OCI-LY7 (cell line): ENCODE results near the gene TP53I11. TPM values are rescaled to one million over a fixed set of nuclear protein-coding genes. Genes with fewer than 3 reads are reported as not detected.
A peak's percentile ranks its signal among the peaks of the same experiment; 100 is the strongest.

Source experiments
- BruUV-seq: library from RNA; stranded (reverse); fragments of 400-500 nt; replicated peaks from 2 replicates; lab custom pipeline; 2021; lab: Mats Ljungman, UMichigan
- CTCF ChIA-PET: fragments of 300-600 bp; sonication (Branson Sonifier 250); formaldehyde crosslinking; loops from one replicate; lab custom pipeline; 2022; ENCODE audit warnings: antibody characterized with exemption; ENCODE audit not compliant: unreplicated experiment; lab: Charles Lee
- POLR2A ChIA-PET: fragments of 300-600 bp; sonication (Branson Sonifier 250); formaldehyde crosslinking; loops from one replicate; lab custom pipeline; 2022; ENCODE audit warnings: antibody characterized with exemption; lab: Charles Lee
- DNase-seq: peaks from one replicate; pipeline ENCODE4 v3.0.0-alpha.2; 2015; ENCODE audit warnings: low spot score
- H2AFZ ChIP-seq: fragments of 200-600 bp; sonication (generic), shearing (Covaris generic); 2 replicates; pipeline ENCODE4 v1.6.1; 2014; ENCODE audit warnings: mild to moderate bottlenecking, antibody characterized with exemption, low read length, moderate library complexity
- H3K27ac ChIP-seq: fragments of 200-600 bp; sonication (generic); 2 replicates; pipeline ENCODE4 v1.5.1; 2014; ENCODE audit warnings: mixed run types, low read depth, mild to moderate bottlenecking, moderate library complexity, low read length, inconsistent platforms; ENCODE audit not compliant: poor library complexity, severe bottlenecking
- H3K36me3 ChIP-seq: fragments of 200-600 bp; sonication (generic); 2 replicates; pipeline ENCODE4 v1.6.1; 2014; ENCODE audit warnings: mild to moderate bottlenecking, antibody characterized with exemption, low read length, moderate library complexity, mixed read lengths; ENCODE audit not compliant: insufficient read depth
- H3K4me1 ChIP-seq: fragments of 200-600 bp; sonication (generic); 2 replicates; pipeline ENCODE4 v1.5.1; 2014; ENCODE audit warnings: mild to moderate bottlenecking, low read length; ENCODE audit not compliant: insufficient read depth, poor library complexity, severe bottlenecking
- H3K4me2 ChIP-seq: fragments of 200-600 bp; sonication (generic); 2 replicates; pipeline ENCODE4 v1.6.1; 2014; ENCODE audit warnings: mild to moderate bottlenecking, low read length
- H3K4me3 ChIP-seq: fragments of 200-600 bp; sonication (generic); 2 replicates; pipeline ENCODE4 v1.5.1; 2014; ENCODE audit warnings: mild to moderate bottlenecking, low read depth, low read length; ENCODE audit not compliant: poor library complexity, severe bottlenecking
- H3K79me2 ChIP-seq: fragments of 200-600 bp; sonication (generic); 2 replicates; pipeline ENCODE4 v1.6.1; 2016; ENCODE audit warnings: low read depth, mild to moderate bottlenecking, low read length, moderate library complexity, mixed read lengths; ENCODE audit not compliant: insufficient read depth
- H3K9me2 ChIP-seq: fragments of 200-600 bp; sonication (generic); 2 replicates; pipeline ENCODE4 v1.6.1; 2016; ENCODE audit warnings: mild to moderate bottlenecking, low read length, mixed read lengths; ENCODE audit not compliant: insufficient read depth
- H3K9me3 ChIP-seq: fragments of 200-600 bp; sonication (generic); 2 replicates; pipeline ENCODE4 v1.6.1; 2014; ENCODE audit warnings: mild to moderate bottlenecking, mixed run types, low read length, mixed read lengths
- H4K20me1 ChIP-seq: fragments of 200-600 bp; sonication (generic); 2 replicates; pipeline ENCODE4 v1.6.1; 2014; ENCODE audit warnings: mild to moderate bottlenecking, antibody characterized with exemption, low read length, moderate library complexity, mixed read lengths; ENCODE audit not compliant: insufficient read depth
- CTCF ChIP-seq: fragments of 200-600 bp; sonication (generic); conservative IDR thresholded peaks from 2 replicates; pipeline ENCODE4 v1.5.1; 2014; ENCODE audit warnings: mild to moderate bottlenecking, antibody characterized with exemption, low read length, moderate library complexity, mixed read lengths
- EZH2phosphoT487 ChIP-seq: fragments of 200-600 bp; sonication (generic); IDR thresholded peaks from 2 replicates; pipeline ENCODE4 v1.6.1; 2018; ENCODE audit warnings: low read depth, borderline replicate concordance, mild to moderate bottlenecking, mixed run types, antibody characterized with exemption, low read length, moderate library complexity, mixed read lengths
- intact Hi-C: fragments of 100-400 bp; cut with micrococcal nuclease; formaldehyde crosslinking; loops from one replicate; pipeline ENCODE4 v1.10.0; 2022; ENCODE audit not compliant: unreplicated experiment
- total RNA-seq, 2 experiments: library from RNA; depleted of rRNA in 1 of 2; stranded (reverse); fragments of >200 nt in 1 of 2; shearing (Covaris generic) in 1 of 2; gene quantifications; 2 replicates each; pipeline ENCODE4 v1.2.3, GENCODE V29; 2014 to 2022

The TP53I11 gene
- total RNA-seq, 2 experiments from 2014 or later = 0.25 to 0.51 TPM

GRCh38 chr11:44901786-44902185 is 48.9 kb downstream of the TP53I11 start:
- Histone ChIP-seq H3K79me2 (no peaks in the 10 kb centered on the region), H2AFZ (no peak overlapping the region), H3K36me3 (no peaks in the 10 kb centered on the region), H3K27ac (no peak overlapping the region), H3K9me2 (no peaks in the 10 kb centered on the region), H3K9me3 (no peaks in the 10 kb centered on the region), H3K4me1 (no peaks in the 10 kb centered on the region), H4K20me1 (no peaks in the 10 kb centered on the region), H3K4me2 (no peak overlapping the region), H3K4me3 (no peak overlapping the region)
- ChIA-PET CTCF (interaction anchor here (0.6 kb wide), 1 partner anchor 266 kb away, joined by 3 read pairs; no protein-coding TSS in a partner anchor), POLR2A (interaction anchor here (0.7 kb wide), 1 partner anchor 30 kb away, joined by 3 read pairs; no protein-coding TSS in a partner anchor)
- BruUV-seq = no TSS peak
- intact Hi-C loops = loop anchor here (10.0 kb wide), 1 partner anchor 797 kb away; no protein-coding TSS in a partner anchor
- no peak for DNase-seq
- TF ChIP-seq CTCF = no peak
- no peak for TF ChIP-seq EZH2phosphoT487

- H3K79me2 ChIP-seq = no peaks in the 10 kb centered on the region
- intact Hi-C loops = loop anchor here (10.0 kb wide), 1 partner anchor 796 kb away; no protein-coding TSS in a partner anchor
- no peaks in the 10 kb centered on the region for H3K9me3 ChIP-seq
- H3K27ac ChIP-seq = no peak overlapping the region
- no peak for DNase-seq
- CTCF ChIA-PET = no interaction called here
- H3K36me3 ChIP-seq = no peaks in the 10 kb centered on the region
- POLR2A ChIA-PET = no interaction called here
- no peaks in the 10 kb centered on the region for H3K9me2 ChIP-seq
- H3K4me2 ChIP-seq = no peak overlapping the region
- H3K4me3 ChIP-seq = no peak overlapping the region
- H3K4me1 ChIP-seq = no peaks in the 10 kb centered on the region
- TF ChIP-seq CTCF (no peak), EZH2phosphoT487 (no peak)
- no peaks in the 10 kb centered on the region for H4K20me1 ChIP-seq
- H2AFZ ChIP-seq = no peak overlapping the region
- BruUV-seq = no TSS peak
Observed at GRCh38 chr11:44901120-44901633, 49.5 kb downstream of the TP53I11 start.

GRCh38 chr11:44899959-44900358 is 50.7 kb downstream of the TP53I11 start:
- H3K9me2 ChIP-seq = no peaks in the 10 kb centered on the region
- peak; percentile 62 for DNase-seq
- no peak overlapping the region for H3K4me3 ChIP-seq
- no peaks in the 10 kb centered on the region for H3K4me1 ChIP-seq
- H3K79me2 ChIP-seq = no peaks in the 10 kb centered on the region
- intact Hi-C loops = loop anchor here (10.0 kb wide), 1 partner anchor 795 kb away; no protein-coding TSS in a partner anchor
- no TSS peak for BruUV-seq
- no peak overlapping the region for H3K27ac ChIP-seq
- CTCF ChIA-PET = no interaction called here
- no peak overlapping the region for H2AFZ ChIP-seq
- H3K36me3 ChIP-seq = no peaks in the 10 kb centered on the region
- no peaks in the 10 kb centered on the region for H3K9me3 ChIP-seq
- H3K4me2 ChIP-seq = no peak overlapping the region
- POLR2A ChIA-PET = interaction anchor here (0.6 kb wide), 1 partner anchor 282 kb away, joined by 6 read pairs; no protein-coding TSS in a partner anchor
- no peaks in the 10 kb centered on the region for H4K20me1 ChIP-seq
- TF ChIP-seq CTCF (no peak), EZH2phosphoT487 (no peak)
